ENCODE results near the gene GDPD4. TPM values are rescaled to one million over a fixed set of nuclear protein-coding genes. Genes with fewer than 3 reads are reported as not detected.

The GDPD4 gene
- total RNA-seq, 1 experiment from 2014 or later = not detected

GRCh38 chr11:77207019-77207485 lies 94.4 kb downstream of the GDPD4 start:
- POLR2A ChIA-PET (ENCODE audit: unreplicated experiment) = no interaction called here
- intact Hi-C loops (cut with micrococcal nuclease) = no loop called here
- Histone ChIP-seq H3F3A (ENCODE audit: low read length, unreplicated experiment) (no peaks in the 10 kb centered on the region), H3K27me3 (ENCODE audit: low read length) (no peaks in the 10 kb centered on the region), H3K36me3 (ENCODE audit: low read depth, low read length) (no peaks in the 10 kb centered on the region), H3K27ac (ENCODE audit: low read length) (no peak overlapping the region), H3K9me3 (ENCODE audit: low read length) (no peaks in the 10 kb centered on the region), H3K4me3 (ENCODE audit: low read length) (no peak overlapping the region), H4K20me1 (ENCODE audit: low read length) (no peaks in the 10 kb centered on the region), H3K79me2 (ENCODE audit: low read length) (no peaks in the 10 kb centered on the region), H3K9ac (ENCODE audit: low read length) (no peak overlapping the region), H3K4me1 (ENCODE audit: insufficient read depth, low read length) (no peaks in the 10 kb centered on the region), H3K4me2 (ENCODE audit: low read length) (no peak overlapping the region), H2AFZ (ENCODE audit: low read length) (no peak overlapping the region), H3K9me2 (replicated peaks; ENCODE audit: low read length) (no peaks in the 10 kb centered on the region)
- BruUV-seq (replicated peaks) = no TSS peak
- TF ChIP-seq EZH2 (IDR thresholded peaks at IDR 0.05; ENCODE audit: low read length, unreplicated experiment) (no peak), CTCF (conservative IDR thresholded peaks at IDR 0.05; ENCODE audit: low read depth, low read length) (no peak), EZH2phosphoT487 (IDR thresholded peaks at IDR 0.05; ENCODE audit: borderline replicate concordance, low read length) (no peak)
- DNase-seq (no peak), ATAC-seq (no peak)
- CTCF ChIA-PET = no interaction called here

- Histone ChIP-seq H3K4me2 (ENCODE audit: low read length) (no peak overlapping the region), H3K27ac (ENCODE audit: low read length) (no peak overlapping the region), H3K9ac (ENCODE audit: low read length) (no peak overlapping the region), H2AFZ (ENCODE audit: low read length) (no peak overlapping the region), H3K9me2 (replicated peaks; ENCODE audit: low read length) (no peaks in the 10 kb centered on the region), H3K36me3 (ENCODE audit: low read depth, low read length) (no peaks in the 10 kb centered on the region), H3K79me2 (ENCODE audit: low read length) (no peaks in the 10 kb centered on the region), H3K4me3 (ENCODE audit: low read length) (no peak overlapping the region), H4K20me1 (ENCODE audit: low read length) (no peaks in the 10 kb centered on the region), H3K9me3 (ENCODE audit: low read length) (no peaks in the 10 kb centered on the region), H3K4me1 (ENCODE audit: insufficient read depth, low read length) (no peaks in the 10 kb centered on the region), H3K27me3 (ENCODE audit: low read length) (no peaks in the 10 kb centered on the region), H3F3A (ENCODE audit: low read length, unreplicated experiment) (no peaks in the 10 kb centered on the region)
- no peak for TF ChIP-seq EZH2 (IDR thresholded peaks at IDR 0.05; ENCODE audit: low read length, unreplicated experiment)
- TF ChIP-seq EZH2phosphoT487 (IDR thresholded peaks at IDR 0.05; ENCODE audit: borderline replicate concordance, low read length) = no peak
- TF ChIP-seq CTCF (conservative IDR thresholded peaks at IDR 0.05; ENCODE audit: low read depth, low read length) = no peak
- CTCF ChIA-PET = no interaction called here
- DNase-seq = no peak
- no peak for ATAC-seq
- POLR2A ChIA-PET (ENCODE audit: unreplicated experiment) = interaction anchor here (0.6 kb wide), 1 partner anchor 1499 kb away, joined by 3 read pairs; no protein-coding TSS in a partner anchor
- intact Hi-C loops (cut with micrococcal nuclease) = no loop called here
- no TSS peak for BruUV-seq (replicated peaks)
Measured at GRCh38 chr11:77206264-77207018, 95.0 kb downstream of the GDPD4 start.

Measured in PC-3 (cell line).